ENCODE results near the gene KASH5. TPM values are rescaled to one million over a fixed set of nuclear protein-coding genes. Genes with fewer than 3 reads are reported as not detected.

The KASH5 gene
- total RNA-seq, 2 experiments from 2014 or later: 0.95 TPM; not detected in 1

DNA sequence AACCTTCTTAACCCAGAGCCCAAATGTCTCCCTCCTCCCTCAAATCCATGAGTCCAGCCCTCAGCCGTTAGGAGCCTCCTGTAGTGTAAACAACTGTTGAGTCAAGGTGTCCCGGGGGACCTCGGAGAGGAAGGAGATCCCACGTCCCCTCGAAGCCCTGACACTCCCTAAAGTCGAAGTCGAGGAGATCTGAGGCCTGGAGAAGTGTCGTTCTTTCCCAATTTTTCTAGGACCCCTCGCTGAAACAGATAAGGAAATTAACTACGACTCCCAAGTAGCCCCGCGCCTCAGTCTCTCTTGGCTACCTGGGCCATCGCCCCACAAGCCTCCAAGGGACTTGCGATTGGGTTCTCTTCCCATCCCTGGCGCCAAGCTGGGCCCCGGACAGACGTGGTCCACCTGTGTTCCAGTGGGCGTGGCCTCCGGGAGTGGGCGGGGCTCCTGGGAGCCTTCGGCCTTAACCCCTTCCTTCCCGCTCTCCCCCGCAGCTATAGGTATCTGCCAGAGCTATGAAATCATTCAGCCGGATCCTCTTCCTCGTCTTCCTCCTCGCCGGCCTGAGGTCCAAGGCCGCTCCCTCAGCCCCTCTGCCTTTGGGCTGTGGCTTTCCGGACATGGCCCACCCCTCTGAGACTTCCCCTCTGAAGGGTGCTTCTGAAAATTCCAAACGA is 38.0 kb downstream of the KASH5 start:
- Mint-ChIP-seq H3K36me3 (ENCODE audit: low read depth) (no peaks in the 10 kb centered on the region), H3K4me1 (ENCODE audit: low read depth) (peaks cover 50% of the 10 kb centered on the region), H3K27me3 (peaks cover 83% of the 10 kb centered on the region), H3K27ac (no peak overlapping the region), H3K9me3 (no peaks in the 10 kb centered on the region), H3K4me3 (no peak overlapping the region)
- ChIA-PET CTCF (interaction anchor here (0.6 to 1.1 kb wide), 2 partner anchors 8 to 69 kb away, joined by 3 read pairs; no protein-coding TSS in a partner anchor), POLR2A (interaction anchor here (0.8 to 1.7 kb wide), 5 partner anchors 19 to 61 kb away, joined by 3 to 5 read pairs (median 3); partner anchors contain the start of genes PIH1D1 and RPL13A)
- DNase-seq (peak; percentile 65), ATAC-seq (no peak)
- TF ChIP-seq, protein P1, sequence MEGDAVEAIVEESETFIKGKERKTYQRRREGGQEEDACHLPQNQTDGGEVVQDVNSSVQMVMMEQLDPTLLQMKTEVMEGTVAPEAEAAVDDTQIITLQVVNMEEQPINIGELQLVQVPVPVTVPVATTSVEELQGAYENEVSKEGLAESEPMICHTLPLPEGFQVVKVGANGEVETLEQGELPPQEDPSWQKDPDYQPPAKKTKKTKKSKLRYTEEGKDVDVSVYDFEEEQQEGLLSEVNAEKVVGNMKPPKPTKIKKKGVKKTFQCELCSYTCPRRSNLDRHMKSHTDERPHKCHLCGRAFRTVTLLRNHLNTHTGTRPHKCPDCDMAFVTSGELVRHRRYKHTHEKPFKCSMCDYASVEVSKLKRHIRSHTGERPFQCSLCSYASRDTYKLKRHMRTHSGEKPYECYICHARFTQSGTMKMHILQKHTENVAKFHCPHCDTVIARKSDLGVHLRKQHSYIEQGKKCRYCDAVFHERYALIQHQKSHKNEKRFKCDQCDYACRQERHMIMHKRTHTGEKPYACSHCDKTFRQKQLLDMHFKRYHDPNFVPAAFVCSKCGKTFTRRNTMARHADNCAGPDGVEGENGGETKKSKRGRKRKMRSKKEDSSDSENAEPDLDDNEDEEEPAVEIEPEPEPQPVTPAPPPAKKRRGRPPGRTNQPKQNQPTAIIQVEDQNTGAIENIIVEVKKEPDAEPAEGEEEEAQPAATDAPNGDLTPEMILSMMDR (IDR thresholded peaks at IDR 0.05): no peak
- intact Hi-C loops (cut with micrococcal nuclease): loop anchor here (5.0 kb wide), 1 partner anchor 34 kb away; no protein-coding TSS in a partner anchor

DNA sequence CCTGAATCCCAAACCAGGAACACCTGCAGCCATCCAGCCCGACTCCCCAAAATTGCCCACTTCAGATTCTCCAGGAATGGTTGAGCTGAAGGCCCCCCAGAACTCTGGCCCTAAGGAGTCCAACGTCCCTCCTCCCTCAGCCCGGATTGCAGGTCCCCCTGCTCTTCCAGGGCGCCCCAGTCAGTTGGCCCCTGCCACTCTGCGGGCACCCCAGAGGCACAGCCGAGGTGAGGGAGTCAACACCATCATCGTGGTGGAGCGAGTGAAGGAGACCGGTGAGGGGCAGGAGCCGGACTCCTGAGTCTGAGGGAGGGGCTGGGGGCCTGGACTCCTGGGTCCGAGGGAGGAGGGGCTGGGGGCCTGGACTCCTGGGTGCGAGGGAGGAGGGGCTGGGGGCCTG is 39.3 kb downstream of the KASH5 start:
- Mint-ChIP-seq H3K4me1 (ENCODE audit: low read depth) (peaks cover 42% of the 10 kb centered on the region), H3K27ac (no peak overlapping the region), H3K4me3 (no peak overlapping the region), H3K9me3 (no peaks in the 10 kb centered on the region), H3K36me3 (ENCODE audit: low read depth) (no peaks in the 10 kb centered on the region), H3K27me3 (peaks cover 80% of the 10 kb centered on the region)
- TF ChIP-seq, protein P1 (IDR thresholded peaks at IDR 0.05): no peak
- POLR2A ChIA-PET: interaction anchor here (0.5 to 1.7 kb wide), 3 partner anchors 18 to 1275 kb away, joined by 4 to 5 read pairs (median 4); partner anchors contain the start of gene PIH1D1
- intact Hi-C loops (cut with micrococcal nuclease): loop anchor here (5.0 kb wide), 1 partner anchor 35 kb away; no protein-coding TSS in a partner anchor
- no peak for DNase-seq
- CTCF ChIA-PET: interaction anchor here (1.1 kb wide), 1 partner anchor 10 kb away, joined by 3 read pairs; no protein-coding TSS in a partner anchor
- ATAC-seq: no peak

DNA sequence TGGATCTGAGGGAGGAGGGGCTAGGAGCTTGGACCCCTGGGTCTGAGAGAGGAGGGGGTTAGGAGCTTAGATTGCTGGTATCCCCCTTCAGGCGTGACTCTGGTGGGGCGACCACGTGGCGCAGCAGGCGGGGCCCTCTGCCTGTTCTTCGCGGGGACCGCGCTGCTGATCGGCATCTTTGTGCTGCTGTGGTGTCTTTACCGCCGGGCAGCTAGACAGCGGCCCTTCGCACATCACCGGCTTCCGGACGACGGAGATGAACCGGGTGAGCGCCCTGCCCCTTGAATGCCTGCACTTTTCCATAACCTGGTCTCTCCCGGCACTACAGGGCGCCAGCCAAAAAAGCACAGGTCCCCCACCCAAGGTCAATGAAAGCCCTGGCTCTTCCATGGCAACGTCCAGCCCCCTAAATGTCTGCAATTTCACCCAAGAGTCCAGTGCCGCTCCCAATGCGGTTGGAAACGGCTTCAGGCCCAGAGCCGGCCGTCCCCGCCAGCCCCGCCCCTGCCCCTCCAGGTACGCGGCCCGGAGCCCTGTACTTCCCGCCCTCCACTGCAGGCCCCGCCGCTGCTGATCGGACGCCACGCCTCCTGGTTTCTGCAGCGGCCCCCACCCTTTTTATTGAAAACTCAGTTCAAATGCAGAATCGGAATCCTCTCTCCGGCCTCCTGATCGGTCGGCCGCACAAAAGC is 40.0 kb downstream of the KASH5 start:
- POLR2A ChIA-PET: interaction anchor here (0.5 to 1.7 kb wide), 4 partner anchors 17 to 1276 kb away, joined by 3 to 5 read pairs (median 4); partner anchors contain the start of gene PIH1D1
- TF ChIP-seq, protein P1 (IDR thresholded peaks at IDR 0.05): no peak
- intact Hi-C loops (cut with micrococcal nuclease): loop anchor here (5.0 kb wide), 1 partner anchor 36 kb away; no protein-coding TSS in a partner anchor
- ATAC-seq (peak; percentile 41), DNase-seq (peak; percentile 57)
- peaks cover 80% of the 10 kb centered on the region for H3K27me3 Mint-ChIP-seq
- peak overlapping the region; percentile 38 for H3K4me3 Mint-ChIP-seq
- H3K4me1 Mint-ChIP-seq (ENCODE audit: low read depth): peaks cover 39% of the 10 kb centered on the region
- CTCF ChIA-PET: interaction anchor here (1.6 kb wide), 1 partner anchor 36 kb away, joined by 5 read pairs; no protein-coding TSS in a partner anchor
- no peaks in the 10 kb centered on the region for H3K9me3 Mint-ChIP-seq
- no peaks in the 10 kb centered on the region for H3K36me3 Mint-ChIP-seq (ENCODE audit: low read depth)
- H3K27ac Mint-ChIP-seq: no peak overlapping the region

DNA sequence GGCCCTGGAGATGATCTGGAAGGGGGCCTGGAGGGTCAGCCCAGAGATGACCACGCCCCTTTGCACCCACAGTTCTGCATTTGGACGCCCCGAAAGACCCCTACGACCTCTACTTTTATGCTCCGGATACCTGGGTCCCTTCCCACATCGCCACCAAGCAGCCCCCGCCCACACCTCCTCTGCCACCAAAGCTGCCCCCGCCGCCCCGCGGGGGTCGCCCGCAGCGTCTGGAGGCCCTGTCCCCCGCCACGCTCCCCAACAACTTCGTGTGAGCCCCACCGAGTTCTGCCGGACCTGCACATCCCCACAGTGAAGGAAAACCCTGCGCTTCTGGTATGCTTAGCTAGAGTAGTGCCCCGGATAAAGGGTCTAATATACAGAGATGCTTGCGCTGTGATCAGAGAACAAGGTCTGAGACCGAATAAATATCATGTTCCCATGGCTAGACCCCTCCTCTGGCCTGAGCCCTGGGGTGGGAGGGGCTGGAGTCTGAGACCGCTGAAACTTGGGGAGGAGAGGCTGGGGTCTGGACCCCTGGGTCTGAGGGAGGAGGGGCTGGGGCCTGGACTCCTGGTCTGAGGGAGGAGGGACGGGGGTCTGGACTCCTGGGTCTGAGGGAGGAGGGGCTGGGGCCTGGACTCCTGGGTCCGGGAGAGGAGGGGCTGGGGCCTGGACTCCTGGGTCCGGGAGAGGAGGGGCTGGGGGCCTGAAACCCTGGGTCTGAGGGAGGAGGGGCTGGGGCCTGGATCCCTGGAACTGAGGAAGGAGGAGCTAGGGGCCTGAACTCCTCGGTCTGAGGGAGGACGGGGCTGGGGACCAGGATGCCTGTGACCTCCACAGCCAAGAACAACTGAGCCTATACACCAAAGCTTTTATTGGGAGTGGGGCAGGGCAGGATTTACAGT is 40.8 kb downstream of the KASH5 start:
- ChIA-PET CTCF (interaction anchor here (1.2 to 2.4 kb wide), 4 partner anchors 8 to 101 kb away, joined by 3 to 6 read pairs (median 4); no protein-coding TSS in a partner anchor), POLR2A (interaction anchor here (1.0 to 1.9 kb wide), 4 partner anchors 12 to 96 kb away, joined by 3 to 7 read pairs (median 4); no protein-coding TSS in a partner anchor)
- intact Hi-C loops (cut with micrococcal nuclease): loop anchor here (5.0 kb wide), 1 partner anchor 36 kb away; no protein-coding TSS in a partner anchor
- TF ChIP-seq, protein P1 (IDR thresholded peaks at IDR 0.05): no peak
- DNase-seq (no peak), ATAC-seq (no peak)
- H3K4me3 Mint-ChIP-seq: no peak overlapping the region
- no peaks in the 10 kb centered on the region for H3K36me3 Mint-ChIP-seq (ENCODE audit: low read depth)
- H3K9me3 Mint-ChIP-seq: no peaks in the 10 kb centered on the region
- peaks cover 39% of the 10 kb centered on the region for H3K4me1 Mint-ChIP-seq (ENCODE audit: low read depth)
- H3K27ac Mint-ChIP-seq: no peak overlapping the region
- H3K27me3 Mint-ChIP-seq: peaks cover 81% of the 10 kb centered on the region

Measured in activated CD8-positive, alpha-beta T cell treated with anti-CD3 and anti-CD28 coated beads for 36 hours (primary cell).